GM19035 (cell line): ENCODE results near the gene FAM219A.
"Not testable (repeated sequence)": the region's sequence is repeated elsewhere in the genome, so short reads cannot be mapped to it uniquely, and the experiment has no call there.

Experiments
- ATAC-seq: cut with Tn5 transposase; IDR thresholded peaks from one replicate; pipeline ENCODE4 v1.9.1; 2021; ENCODE audit not compliant: unreplicated experiment

Gene FAM219A

GRCh38 chr9:34485822-34486221, 27.5 kb upstream of the FAM219A start:
- no peak for ATAC-seq

DNA sequence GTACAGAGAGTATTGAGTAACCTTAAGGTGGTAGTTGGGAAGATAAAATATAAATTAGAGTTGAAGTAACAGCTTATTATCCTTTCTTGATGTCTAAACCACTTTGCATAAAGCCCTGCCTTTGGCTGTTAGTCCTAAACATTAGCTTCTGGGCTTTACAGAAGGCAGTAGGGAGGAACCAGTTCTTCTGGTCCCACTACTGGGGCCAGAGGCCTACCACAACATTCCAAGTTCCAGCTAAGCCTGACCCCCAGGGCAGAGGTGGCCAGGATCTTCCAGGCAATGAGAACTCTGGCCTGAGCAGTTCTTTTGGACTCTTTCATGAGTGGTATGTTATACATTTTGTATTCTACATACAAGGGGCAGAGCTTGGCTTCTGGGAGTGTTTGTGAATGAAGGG, 26.3 kb upstream of the FAM219A start:
- no peak for ATAC-seq

- ATAC-seq = not testable (repeated sequence)
Observed at GRCh38 chr9:34482746-34483145, 24.4 kb upstream of the FAM219A start.

- ATAC-seq = not testable (repeated sequence)
Observed at GRCh38 chr9:34481620-34482019, 23.2 kb upstream of the FAM219A start.

DNA sequence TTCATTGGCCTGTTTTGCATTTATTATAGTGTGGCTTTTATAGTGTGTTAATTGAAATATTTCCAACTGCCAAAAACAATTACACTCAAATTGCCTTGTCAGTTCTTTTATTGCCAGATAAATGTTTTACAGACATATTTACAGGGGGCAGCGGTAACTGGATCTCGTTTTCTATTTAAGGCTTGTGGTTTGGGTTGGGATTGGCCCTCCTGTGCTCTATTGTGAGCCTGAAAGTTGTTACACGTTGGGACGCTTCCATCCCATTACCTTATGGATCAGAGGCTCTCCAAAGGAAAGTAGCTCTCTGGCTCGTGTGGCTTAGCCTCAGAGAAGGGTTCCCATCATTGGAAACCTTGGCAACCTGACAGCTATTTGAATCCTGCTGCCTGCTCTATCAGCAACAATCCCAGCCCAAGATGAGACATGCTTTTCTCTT, 21.1 kb upstream of the FAM219A start:
- no peak for ATAC-seq

DNA sequence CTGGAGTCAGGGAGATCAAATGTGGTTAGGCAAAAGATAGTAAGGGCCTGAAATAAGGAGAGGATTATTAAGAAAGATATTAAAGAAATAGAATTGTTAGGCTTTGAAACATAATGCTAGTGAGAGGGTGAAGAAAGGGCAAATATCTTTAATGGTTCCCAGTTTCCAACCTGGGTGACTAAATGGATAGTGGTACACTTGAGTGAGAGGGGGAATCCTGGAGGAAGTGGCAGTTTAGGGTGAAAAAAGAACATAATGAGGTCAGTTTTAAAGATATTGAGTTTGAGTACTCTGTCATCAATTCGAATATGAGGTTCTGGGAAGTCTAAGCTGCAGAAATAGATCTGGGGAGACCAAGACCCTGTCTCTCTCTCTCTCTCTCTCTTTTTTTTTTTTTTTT, 19.2 kb upstream of the FAM219A start:
- ATAC-seq = no peak

DNA sequence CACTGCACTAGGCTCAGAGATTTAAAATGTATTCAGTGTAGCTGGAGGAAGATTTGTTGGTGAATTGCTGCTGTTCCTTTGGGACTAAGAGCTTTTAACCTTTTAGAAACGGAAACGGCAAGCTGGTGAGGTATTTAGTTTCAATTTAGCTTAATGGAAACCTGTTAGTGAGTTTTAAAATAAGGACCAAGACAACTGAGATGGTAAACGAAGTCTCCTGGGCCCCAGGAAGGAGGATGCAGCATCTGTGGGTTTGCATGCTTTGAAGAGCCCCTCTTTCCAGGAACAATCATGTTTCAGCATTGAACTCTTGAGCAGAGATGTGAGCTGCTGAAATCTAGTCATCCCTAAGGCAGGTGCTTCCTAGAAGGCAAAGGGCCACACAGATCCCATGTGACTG, 16.7 kb upstream of the FAM219A start:
- no peak for ATAC-seq

GRCh38 chr9:34465468-34465867, 7.1 kb upstream of the FAM219A start:
- ATAC-seq = no peak

DNA sequence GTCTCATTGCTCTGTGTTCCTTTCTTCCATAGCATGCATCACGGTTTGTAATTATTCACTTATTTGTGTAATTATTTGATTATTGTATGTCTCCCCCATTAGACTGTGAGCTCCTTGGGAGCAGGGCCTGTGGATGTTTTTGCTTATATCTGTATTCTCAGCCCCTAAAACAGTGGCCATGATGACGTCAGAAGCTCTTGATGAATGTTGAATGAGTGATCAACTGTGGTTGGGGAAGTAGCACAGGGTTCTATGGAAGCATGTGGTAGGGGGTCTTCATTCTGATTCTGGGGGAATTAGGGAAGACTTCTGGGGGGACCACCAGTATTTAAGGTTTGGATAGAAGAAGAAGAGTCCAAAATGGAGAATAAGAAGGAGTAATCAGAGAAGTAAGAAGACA, 6.2 kb upstream of the FAM219A start:
- ATAC-seq = no peak

DNA sequence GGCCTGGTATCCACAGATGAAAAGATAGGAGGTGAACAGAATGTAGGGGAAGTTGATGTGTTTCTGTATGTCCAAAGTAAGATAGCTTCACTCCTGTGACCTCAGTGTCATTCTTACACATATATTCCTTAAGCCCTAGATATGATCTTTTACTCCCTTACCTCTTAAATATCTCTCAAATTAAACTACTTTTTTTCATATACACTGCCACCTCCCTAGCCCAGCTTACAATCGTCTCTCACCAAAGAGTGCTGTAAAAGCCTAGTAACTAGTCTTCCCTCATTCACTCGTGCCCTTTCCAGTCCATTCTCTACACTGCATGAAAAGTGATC, 5.5 kb upstream of the FAM219A start:
- no peak for ATAC-seq

DNA sequence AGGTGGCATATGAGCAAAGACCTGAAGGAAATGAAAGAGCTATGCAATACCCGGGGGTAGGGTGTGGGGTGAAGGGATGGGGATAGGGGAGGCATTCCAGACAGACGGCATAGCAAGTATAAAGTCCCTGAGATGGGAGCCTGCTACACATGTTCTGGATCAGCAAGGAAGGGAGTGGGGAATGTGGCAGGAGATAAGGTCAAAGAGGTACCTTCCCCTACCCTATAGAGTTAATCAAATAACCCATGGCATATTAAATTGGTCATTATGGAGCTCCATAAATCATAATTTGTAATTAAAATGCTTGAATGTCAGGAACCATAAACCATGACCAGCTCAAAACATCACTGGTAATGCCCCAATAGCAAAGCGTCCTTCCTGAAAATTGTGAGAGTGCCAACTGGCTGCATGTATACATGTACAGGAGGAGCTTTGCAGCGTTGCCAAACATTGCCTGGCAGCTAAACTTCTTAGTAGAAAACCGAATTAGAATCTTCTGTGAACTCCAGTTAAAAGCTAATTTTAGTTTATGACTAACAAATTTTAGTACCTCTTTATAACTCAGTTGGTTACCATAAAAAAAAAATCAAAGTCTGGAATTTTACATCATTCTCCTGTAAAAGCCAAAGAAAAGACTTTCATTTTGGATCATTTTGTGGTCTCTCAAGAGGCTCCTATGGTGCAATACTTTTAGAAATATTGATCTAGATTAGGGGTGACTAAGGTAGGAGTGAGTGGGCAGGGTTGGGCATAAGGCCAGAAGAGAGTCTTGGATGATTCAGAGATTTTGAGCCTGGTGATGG, 4.9 kb upstream of the FAM219A start:
- no peak for ATAC-seq

DNA sequence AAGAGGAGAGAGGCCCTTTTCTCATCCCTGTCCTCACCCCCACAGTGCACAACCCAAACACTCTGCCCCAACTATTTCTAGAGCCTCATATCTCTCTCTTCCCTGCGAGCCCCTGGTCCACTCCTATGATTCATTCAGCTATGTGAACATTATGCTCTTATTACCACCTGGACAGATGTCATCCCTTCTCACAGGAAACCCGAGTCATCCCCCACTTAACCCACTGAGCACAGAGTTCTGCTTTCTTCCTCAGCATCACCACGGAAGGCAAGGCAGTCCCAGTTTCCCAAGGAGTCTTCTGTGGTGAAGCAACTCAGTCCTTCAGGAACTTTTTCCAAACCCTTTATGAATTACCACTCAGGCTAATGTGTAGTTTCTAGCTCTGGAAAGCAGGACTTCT, 1.6 kb upstream of the FAM219A start:
- no peak for ATAC-seq

- no peak for ATAC-seq
Observed at GRCh38 chr9:34459356-34459755, 986 bp upstream of the FAM219A start.

GRCh38 chr9:34458959-34459340, 580 bp upstream of the FAM219A start:
- no peak for ATAC-seq

DNA sequence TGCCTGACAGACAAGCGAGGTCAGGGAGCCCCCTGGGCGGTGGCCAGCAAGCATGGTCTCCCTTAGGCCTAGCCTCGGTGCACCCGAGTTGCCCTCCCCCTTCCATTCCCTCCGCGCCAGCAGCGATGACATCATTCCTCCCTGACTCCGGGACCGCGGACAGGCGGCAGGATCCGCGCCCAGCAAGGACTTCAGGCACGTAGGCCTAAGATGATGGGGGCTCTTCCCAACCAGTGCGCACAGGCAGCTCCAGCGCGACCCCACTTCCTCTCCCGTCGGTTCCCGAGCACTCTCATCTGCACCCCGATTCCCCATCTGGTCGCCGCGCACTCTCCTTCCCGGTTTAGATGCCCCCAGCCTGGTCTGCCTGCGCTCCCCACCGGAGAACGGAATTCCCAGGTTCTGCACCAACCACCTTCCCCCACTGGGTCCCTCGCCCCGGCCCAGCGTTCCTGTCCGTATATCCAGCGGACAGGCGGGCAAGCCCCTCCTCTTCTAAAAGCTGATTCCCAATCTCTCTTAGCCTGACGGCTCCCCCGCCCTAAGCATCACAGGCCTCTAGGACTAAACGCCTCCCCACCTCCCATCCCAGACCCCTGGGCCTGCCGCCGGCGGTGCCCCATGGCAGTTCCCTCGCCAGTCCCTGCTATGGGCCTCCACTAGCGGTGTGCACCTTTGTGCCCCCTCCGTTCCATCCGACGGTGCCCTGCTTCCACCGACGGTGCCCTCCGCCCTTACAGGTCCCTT, 931 bp downstream of the FAM219A start:
- ATAC-seq = no peak

DNA sequence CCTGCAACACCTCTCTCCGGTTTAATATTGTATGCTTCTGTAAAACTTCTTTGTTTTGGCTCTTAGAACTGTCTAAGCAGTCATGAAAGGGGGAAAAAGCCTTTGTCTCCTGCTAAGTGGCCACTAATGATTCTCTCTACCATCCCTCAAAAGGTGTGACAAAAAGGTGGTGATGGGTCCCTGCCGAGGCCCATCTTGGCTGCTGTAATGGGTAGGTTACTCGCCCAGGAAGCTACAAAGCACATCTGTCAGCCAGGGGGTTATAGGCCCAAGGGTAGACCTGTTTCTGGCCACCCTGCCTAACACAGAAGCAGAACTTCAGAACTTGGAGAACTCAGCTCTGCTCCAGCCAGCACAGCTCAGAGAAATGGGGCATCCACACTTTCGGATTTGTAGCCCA, 1.6 kb downstream of the FAM219A start:
- ATAC-seq = no peak

- no peak for ATAC-seq
Observed at GRCh38 chr9:34456151-34456550, 2.2 kb downstream of the FAM219A start.

- ATAC-seq = no peak
Observed at GRCh38 chr9:34454571-34455065, 3.8 kb downstream of the FAM219A start.

DNA sequence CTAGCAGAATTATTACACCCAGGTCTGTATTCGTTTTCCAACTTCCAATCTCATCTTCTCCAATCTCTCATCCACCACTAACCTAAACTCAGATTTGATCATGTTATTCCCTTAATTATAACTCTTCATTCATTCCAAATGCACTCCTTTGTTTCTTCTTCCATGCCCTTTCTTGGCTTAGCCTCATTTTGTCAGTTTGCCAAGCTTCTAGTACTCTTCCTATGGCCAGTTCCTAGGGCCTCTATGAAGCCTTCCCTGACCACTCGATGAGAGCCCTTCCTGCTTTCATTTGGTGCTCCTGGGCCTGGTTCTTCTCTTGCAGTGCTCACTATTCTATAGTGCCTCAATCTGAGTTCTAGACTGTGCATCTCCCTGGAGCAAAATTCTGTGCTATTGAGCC, 5.8 kb downstream of the FAM219A start:
- no peak for ATAC-seq

DNA sequence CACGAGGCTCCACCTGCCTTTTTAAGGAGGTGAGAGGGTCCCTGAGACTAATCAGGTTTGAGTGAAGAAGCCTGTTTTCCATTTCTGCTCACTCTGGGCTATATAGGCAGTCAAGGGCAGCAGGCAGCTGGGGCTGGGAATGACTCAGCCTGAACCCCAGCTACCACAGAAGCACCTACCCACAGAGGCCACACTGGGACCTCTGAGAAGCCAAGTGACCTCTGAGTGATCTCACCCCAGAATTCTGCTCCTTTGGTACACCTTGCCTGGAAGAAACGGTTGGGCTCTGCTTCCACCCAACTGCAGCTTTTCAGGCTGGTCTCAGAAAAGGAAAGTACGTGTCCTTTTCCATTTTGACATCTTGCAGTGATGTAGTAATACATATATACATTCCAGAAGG, 6.8 kb downstream of the FAM219A start:
- ATAC-seq = peak; percentile 82

GRCh38 chr9:34451135-34451534, 7.2 kb downstream of the FAM219A start:
- ATAC-seq = no peak

GRCh38 chr9:34450644-34451043, 7.7 kb downstream of the FAM219A start:
- no peak for ATAC-seq
